Neural cell (in vitro differentiated cells): ENCODE data around the gene GLS. TPM values are rescaled to one million over a fixed set of nuclear protein-coding genes. Genes with fewer than 3 reads are reported as not detected.

ENCODE experiments used
- H2AFZ ChIP-seq: fragments of 200-600, 300-800 bp; sonication (generic), shearing (Covaris generic); 2 replicates; pipeline ENCODE4 v1.6.0; 2014; ENCODE audit warnings: low read depth, mild to moderate bottlenecking, antibody characterized with exemption, low read length, moderate library complexity
- H3F3A ChIP-seq: fragments of 200-600 bp; shearing (Covaris generic); 2 replicates; pipeline ENCODE4 v1.6.1; 2016; ENCODE audit warnings: mild to moderate bottlenecking, moderate library complexity, mixed read lengths, antibody characterized with exemption, low read length; ENCODE audit not compliant: insufficient read depth, poor library complexity, severe bottlenecking
- H3K27ac ChIP-seq: fragments of 200-600, 300-800 bp; sonication (generic), shearing (Covaris generic); 2 replicates; pipeline ENCODE4 v1.5.1; 2014; ENCODE audit warnings: mild to moderate bottlenecking, low read length, moderate library complexity
- H3K27me3 ChIP-seq: fragments of 300-800, 200-600 bp; sonication (generic), shearing (Covaris generic); 2 replicates; pipeline ENCODE4 v1.6.0; 2014; ENCODE audit warnings: mild to moderate bottlenecking, low read depth, low read length, moderate library complexity; ENCODE audit not compliant: insufficient read depth
- H3K36me3 ChIP-seq: fragments of 300-800, 200-600 bp; sonication (generic), shearing (Covaris generic); 2 replicates; pipeline ENCODE4 v1.5.1; 2014; ENCODE audit warnings: mild to moderate bottlenecking, antibody characterized with exemption, low read length, moderate library complexity; ENCODE audit not compliant: insufficient read depth
- H3K4me2 ChIP-seq: fragments of 300-800, 200-600 bp; sonication (generic), shearing (Covaris generic); 2 replicates; pipeline ENCODE4 v1.6.0; 2014; ENCODE audit warnings: mild to moderate bottlenecking, low read length
- H3K4me3 ChIP-seq: fragments of 300-800, 200-600 bp; sonication (generic), shearing (Covaris generic); 2 replicates; pipeline ENCODE4 v1.5.1; 2014; ENCODE audit warnings: mild to moderate bottlenecking, low read length, moderate library complexity
- H3K79me2 ChIP-seq: fragments of 200-600 bp; shearing (Covaris generic); replicated peaks from 2 replicates; pipeline ENCODE4 v1.6.0; 2014; ENCODE audit warnings: mild to moderate bottlenecking, low read length, moderate library complexity; ENCODE audit not compliant: insufficient read depth
- H3K9ac ChIP-seq: fragments of 300-800, 200-600 bp; sonication (generic), shearing (Covaris generic); 2 replicates; pipeline ENCODE4 v1.6.1; 2016; ENCODE audit warnings: mild to moderate bottlenecking, low read length, mixed read lengths
- H3K9me2 ChIP-seq: fragments of 200-600 bp; shearing (Covaris generic); 2 replicates; pipeline ENCODE4 v1.6.1; 2016; ENCODE audit warnings: mild to moderate bottlenecking, low read length, mixed read lengths; ENCODE audit not compliant: insufficient read depth
- H3K9me3 ChIP-seq: fragments of 200-600, 300-800 bp; sonication (generic), shearing (Covaris generic); 2 replicates; pipeline ENCODE4 v1.6.1; 2016; ENCODE audit warnings: mild to moderate bottlenecking, mixed run types, low read length, moderate library complexity, mixed read lengths
- H4K20me1 ChIP-seq: fragments of 200-600 bp; shearing (Covaris generic); 2 replicates; pipeline ENCODE4 v1.6.1; 2016; ENCODE audit warnings: mild to moderate bottlenecking, mixed run types; ENCODE audit not compliant: insufficient read depth
- EP300 ChIP-seq: fragments of 450-650 bp; conservative IDR thresholded peaks from 2 replicates; pipeline ENCODE4 v1.6.1; 2014; ENCODE audit warnings: antibody characterized with exemption, mild to moderate bottlenecking, moderate library complexity; ENCODE audit not compliant: poor library complexity, severe bottlenecking
- EZH2 ChIP-seq: fragments of 200-600, 300-800 bp; shearing (Covaris generic), sonication (generic); IDR thresholded peaks from 2 replicates; pipeline ENCODE4 v1.6.1; 2014; ENCODE audit warnings: antibody characterized with exemption, low read length, borderline replicate concordance, mild to moderate bottlenecking; ENCODE audit not compliant: insufficient read depth, poor library complexity, severe bottlenecking
- MXI1 ChIP-seq: fragments of 450-650 bp; conservative IDR thresholded peaks from 2 replicates; pipeline ENCODE4 v1.6.1; 2014; ENCODE audit warnings: antibody characterized with exemption, mild to moderate bottlenecking; ENCODE audit not compliant: poor library complexity, severe bottlenecking
- POLR2AphosphoS5 ChIP-seq: IDR thresholded peaks from 2 replicates; pipeline ENCODE4 v1.6.1; 2012
- RAD21 ChIP-seq: fragments of 450-650 bp; conservative IDR thresholded peaks from 2 replicates; pipeline ENCODE4 v1.6.1; 2014; ENCODE audit warnings: antibody characterized with exemption, mild to moderate bottlenecking, moderate library complexity
- REST ChIP-seq: IDR thresholded peaks from 2 replicates; pipeline ENCODE4 v1.6.1; 2012; ENCODE audit warnings: borderline replicate concordance
- SMC3 ChIP-seq: fragments of 450-650 bp; conservative IDR thresholded peaks from 2 replicates; pipeline ENCODE4 v1.6.1; 2014; ENCODE audit warnings: antibody characterized with exemption, mild to moderate bottlenecking, moderate library complexity; ENCODE audit not compliant: poor library complexity
- TAF1 ChIP-seq: IDR thresholded peaks from 2 replicates; pipeline ENCODE4 v1.6.1; 2012; ENCODE audit warnings: low read depth
- polyA plus RNA-seq: library from polyadenylated mRNA; depleted of rRNA; stranded (reverse); fragments of >200 nt; gene quantifications from 2 replicates; pipeline ENCODE4 v1.2.3, GENCODE V29; 2014
- TF ChIP-seq, protein P1 (sequence below): fragments of 450-650 bp; IDR thresholded peaks from 2 replicates; pipeline ENCODE4 v1.5.1; 2014; ENCODE audit warnings: antibody characterized with exemption, mild to moderate bottlenecking, moderate library complexity; ENCODE audit not compliant: poor library complexity, severe bottlenecking

GLS gene
- polyA plus RNA-seq, 1 donor from 2014 or later = 90.2 TPM

GRCh38 chr2:190947141-190947540 lies 66.5 kb downstream of the GLS start:
- Histone ChIP-seq H3K9me2 (no peaks in the 10 kb centered on the region), H2AFZ (no peak overlapping the region), H3F3A (no peaks in the 10 kb centered on the region), H3K4me2 (no peak overlapping the region), H3K27me3 (no peaks in the 10 kb centered on the region), H3K27ac (no peak overlapping the region), H3K9me3 (no peaks in the 10 kb centered on the region), H4K20me1 (no peaks in the 10 kb centered on the region), H3K36me3 (no peaks in the 10 kb centered on the region), H3K79me2 (no peaks in the 10 kb centered on the region), H3K9ac (no peak overlapping the region), H3K4me3 (no peak overlapping the region)
- no peak for TF ChIP-seq TAF1
- no peak for TF ChIP-seq MXI1
- TF ChIP-seq REST = no peak
- TF ChIP-seq SMC3 = no peak
- no peak for TF ChIP-seq EP300
- TF ChIP-seq EZH2 = no peak
- TF ChIP-seq RAD21 = no peak
- TF ChIP-seq POLR2AphosphoS5 = no peak
- TF ChIP-seq, protein P1, sequence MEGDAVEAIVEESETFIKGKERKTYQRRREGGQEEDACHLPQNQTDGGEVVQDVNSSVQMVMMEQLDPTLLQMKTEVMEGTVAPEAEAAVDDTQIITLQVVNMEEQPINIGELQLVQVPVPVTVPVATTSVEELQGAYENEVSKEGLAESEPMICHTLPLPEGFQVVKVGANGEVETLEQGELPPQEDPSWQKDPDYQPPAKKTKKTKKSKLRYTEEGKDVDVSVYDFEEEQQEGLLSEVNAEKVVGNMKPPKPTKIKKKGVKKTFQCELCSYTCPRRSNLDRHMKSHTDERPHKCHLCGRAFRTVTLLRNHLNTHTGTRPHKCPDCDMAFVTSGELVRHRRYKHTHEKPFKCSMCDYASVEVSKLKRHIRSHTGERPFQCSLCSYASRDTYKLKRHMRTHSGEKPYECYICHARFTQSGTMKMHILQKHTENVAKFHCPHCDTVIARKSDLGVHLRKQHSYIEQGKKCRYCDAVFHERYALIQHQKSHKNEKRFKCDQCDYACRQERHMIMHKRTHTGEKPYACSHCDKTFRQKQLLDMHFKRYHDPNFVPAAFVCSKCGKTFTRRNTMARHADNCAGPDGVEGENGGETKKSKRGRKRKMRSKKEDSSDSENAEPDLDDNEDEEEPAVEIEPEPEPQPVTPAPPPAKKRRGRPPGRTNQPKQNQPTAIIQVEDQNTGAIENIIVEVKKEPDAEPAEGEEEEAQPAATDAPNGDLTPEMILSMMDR = no peak

DNA sequence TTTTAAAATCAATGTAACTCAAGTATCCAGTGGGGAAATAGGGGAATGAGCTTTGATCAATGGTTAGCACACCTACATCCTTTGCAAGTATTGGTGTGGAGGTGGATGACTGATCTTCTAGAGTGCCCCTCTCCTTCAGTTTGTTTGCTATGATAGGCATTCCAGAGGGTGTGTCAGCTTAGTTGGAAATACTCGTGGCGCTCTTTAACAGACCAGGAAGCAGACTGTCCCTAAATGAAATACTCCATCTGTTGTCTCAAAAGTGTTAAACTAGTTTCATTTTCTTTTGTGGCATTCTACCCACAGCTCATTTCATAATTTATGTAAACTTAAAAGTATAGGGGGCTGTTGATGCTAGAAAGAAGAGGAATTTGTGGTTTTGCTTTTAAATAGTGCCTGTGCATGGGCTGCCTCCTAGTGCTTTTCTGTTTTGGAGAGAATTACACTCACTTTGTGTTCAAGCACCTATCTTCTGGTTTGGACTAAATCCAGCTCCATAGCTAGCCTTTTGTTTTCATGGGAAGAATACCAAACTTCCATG lies 67.2 kb downstream of the GLS start:
- no peaks in the 10 kb centered on the region for H3K36me3 ChIP-seq
- no peak for TF ChIP-seq SMC3
- no peak for TF ChIP-seq RAD21
- TF ChIP-seq POLR2AphosphoS5 = no peak
- no peaks in the 10 kb centered on the region for H3K9me2 ChIP-seq
- H3F3A ChIP-seq = no peaks in the 10 kb centered on the region
- no peaks in the 10 kb centered on the region for H3K79me2 ChIP-seq
- no peak overlapping the region for H2AFZ ChIP-seq
- no peak overlapping the region for H3K9ac ChIP-seq
- H3K27ac ChIP-seq = no peak overlapping the region
- no peaks in the 10 kb centered on the region for H3K9me3 ChIP-seq
- H3K27me3 ChIP-seq = no peaks in the 10 kb centered on the region
- H4K20me1 ChIP-seq = no peaks in the 10 kb centered on the region
- H3K4me2 ChIP-seq = no peak overlapping the region
- H3K4me3 ChIP-seq = no peak overlapping the region

- H3K9me3 ChIP-seq = no peaks in the 10 kb centered on the region
- TF ChIP-seq, protein P1 = no peak
- TF ChIP-seq MXI1 = no peak
- H4K20me1 ChIP-seq = no peaks in the 10 kb centered on the region
- no peak overlapping the region for H3K27ac ChIP-seq
- H3K9ac ChIP-seq = no peak overlapping the region
- H3F3A ChIP-seq = no peaks in the 10 kb centered on the region
- no peaks in the 10 kb centered on the region for H3K79me2 ChIP-seq
- H3K27me3 ChIP-seq = no peaks in the 10 kb centered on the region
- H3K36me3 ChIP-seq = no peaks in the 10 kb centered on the region
- no peaks in the 10 kb centered on the region for H3K9me2 ChIP-seq
- H3K4me3 ChIP-seq = no peak overlapping the region
- no peak overlapping the region for H3K4me2 ChIP-seq
- no peak overlapping the region for H2AFZ ChIP-seq
These were observed 68.0 kb downstream of the GLS start for GRCh38 chr2:190948671-190949070.
